ENCODE results near the gene CDH8. TPM values are rescaled to one million over a fixed set of nuclear protein-coding genes. Genes with fewer than 3 reads are reported as not detected.

Gene CDH8
- total and polyA plus RNA-seq, 3 donors from 2014 or later = 0.83 to 2.8 (median 0.87) TPM

- intact Hi-C loops (cut with DNase I; ENCODE audit: low total_unique reads) = no loop called here
- no peak for DNase-seq
- H3K9me3 ChIP-seq = no peaks in the 10 kb centered on the region
- no peaks in the 10 kb centered on the region for H3K27me3 ChIP-seq
- H3K4me3 ChIP-seq = no peak overlapping the region
- TF ChIP-seq CTCF (IDR thresholded peaks at IDR 0.05) (no peak), POLR2A (IDR thresholded peaks at IDR 0.05) (no peak)
- WGBS, 2 donors = 85 to 87% methylated on average over 3 of the region's 3 CpGs
- no peak overlapping the region for H3K27ac ChIP-seq
- no peaks in the 10 kb centered on the region for H3K36me3 ChIP-seq (ENCODE audit: low read depth, missing control alignments)
- H3K4me1 ChIP-seq = peaks cover 4% of the 10 kb centered on the region
Measured at GRCh38 chr16:61891460-61891859, 144.8 kb downstream of the CDH8 start.

- DNase-seq = no peak
- 94 to 96% methylated on average over 2 of the region's 2 CpGs for WGBS, 2 donors
Measured at GRCh38 chr16:61890386-61890785, 145.9 kb downstream of the CDH8 start.

GRCh38 chr16:61887903-61888302 lies 148.3 kb downstream of the CDH8 start:
- no peak overlapping the region for H3K27ac ChIP-seq
- H3K27me3 ChIP-seq = no peaks in the 10 kb centered on the region
- H3K4me3 ChIP-seq = no peak overlapping the region
- H3K4me1 ChIP-seq = peaks cover 4% of the 10 kb centered on the region
- H3K9me3 ChIP-seq = no peaks in the 10 kb centered on the region
- DNase-seq = peak; percentile 24
- 48 to 52% methylated on average over 4 of the region's 4 CpGs for WGBS, 2 donors
- H3K36me3 ChIP-seq (ENCODE audit: low read depth, missing control alignments) = no peaks in the 10 kb centered on the region
- TF ChIP-seq POLR2A (IDR thresholded peaks at IDR 0.05) (no peak), CTCF (IDR thresholded peaks at IDR 0.05) (no peak)
- intact Hi-C loops (cut with DNase I; ENCODE audit: low total_unique reads) = no loop called here

More at GRCh38 chr16:61890386-61890785, 145.9 kb downstream of the CDH8 start:
- TF ChIP-seq POLR2A (IDR thresholded peaks at IDR 0.05) = no peak
- TF ChIP-seq CTCF (IDR thresholded peaks at IDR 0.05) = no peak
- H3K9me3 ChIP-seq = no peaks in the 10 kb centered on the region
- H3K4me3 ChIP-seq = no peak overlapping the region
- peaks cover 4% of the 10 kb centered on the region for H3K4me1 ChIP-seq
- no peak overlapping the region for H3K27ac ChIP-seq
- no peaks in the 10 kb centered on the region for H3K36me3 ChIP-seq (ENCODE audit: low read depth, missing control alignments)
- H3K27me3 ChIP-seq = no peaks in the 10 kb centered on the region
- intact Hi-C loops (cut with DNase I; ENCODE audit: low total_unique reads) = no loop called here

- no peaks in the 10 kb centered on the region for H3K36me3 ChIP-seq (ENCODE audit: low read depth, missing control alignments)
- intact Hi-C loops (cut with DNase I; ENCODE audit: low total_unique reads) = no loop called here
- H3K27ac ChIP-seq = no peak overlapping the region
- WGBS, 2 donors = 89 to 90% methylated on average over 6 of the region's 6 CpGs
- TF ChIP-seq POLR2A (IDR thresholded peaks at IDR 0.05) (no peak), CTCF (IDR thresholded peaks at IDR 0.05) (no peak)
- no peak overlapping the region for H3K4me3 ChIP-seq
- no peaks in the 10 kb centered on the region for H3K27me3 ChIP-seq
- H3K4me1 ChIP-seq = peaks cover 4% of the 10 kb centered on the region
- no peak for DNase-seq
- H3K9me3 ChIP-seq = no peaks in the 10 kb centered on the region
Measured at GRCh38 chr16:61885343-61885742, 150.9 kb downstream of the CDH8 start.

GRCh38 chr16:61879306-61879705 lies 156.9 kb downstream of the CDH8 start:
- no peak overlapping the region for H3K4me3 ChIP-seq
- H3K36me3 ChIP-seq (ENCODE audit: low read depth, missing control alignments) = no peaks in the 10 kb centered on the region
- H3K9me3 ChIP-seq = no peaks in the 10 kb centered on the region
- H3K27me3 ChIP-seq = no peaks in the 10 kb centered on the region
- H3K4me1 ChIP-seq = no peaks in the 10 kb centered on the region
- TF ChIP-seq POLR2A (IDR thresholded peaks at IDR 0.05) (no peak), CTCF (IDR thresholded peaks at IDR 0.05) (no peak)
- intact Hi-C loops (cut with DNase I; ENCODE audit: low total_unique reads) = no loop called here
- H3K27ac ChIP-seq = no peak overlapping the region
- DNase-seq = no peak
- WGBS, 2 donors = 90 to 95% methylated on average over 3 of the region's 3 CpGs

Data from testis (tissue), 3 donors.